ENCODE data around the gene SPPL2B.

Gene SPPL2B

GRCh38 chr19:2333807-2334211 lies 5.3 kb downstream of the SPPL2B start:
- no peak for DNase-seq (ENCODE audit: low spot score in 2 of 2)
- peaks cover 7% of the 10 kb centered on the region for H3K4me1 ChIP-seq

GRCh38 chr19:2334426-2334825 lies 5.9 kb downstream of the SPPL2B start:
- peaks cover 7% of the 10 kb centered on the region for H3K4me1 ChIP-seq
- H3K36me3 ChIP-seq (replicated peaks) = no peaks in the 10 kb centered on the region; the same call in 1 of the 2 replicates
- no peaks in the 10 kb centered on the region for H3K9me3 ChIP-seq
- no peaks in the 10 kb centered on the region for H3K27me3 ChIP-seq (ENCODE audit: low read depth)
- no peak for DNase-seq (ENCODE audit: low spot score in 2 of 2)
- H3K4me3 ChIP-seq = no peak overlapping the region
- in situ Hi-C loops (cut with MboI; ENCODE audit: low sequenced_read_pairs) = no loop called here

More at GRCh38 chr19:2333807-2334211, 5.3 kb downstream of the SPPL2B start:
- Histone ChIP-seq H3K9me3 (no peaks in the 10 kb centered on the region), H3K4me3 (no peak overlapping the region), H3K27me3 (ENCODE audit: low read depth) (no peaks in the 10 kb centered on the region), H3K36me3 (replicated peaks) (peaks cover under 1% of the 10 kb centered on the region)
- in situ Hi-C loops (cut with MboI; ENCODE audit: low sequenced_read_pairs) = no loop called here

- Histone ChIP-seq H3K9me3 (no peaks in the 10 kb centered on the region), H3K4me3 (no peak overlapping the region), H3K36me3 (replicated peaks) (peaks cover 3% of the 10 kb centered on the region), H3K4me1 (peaks cover 3% of the 10 kb centered on the region; the same call in 1 of the 2 replicates), H3K27me3 (ENCODE audit: low read depth) (no peaks in the 10 kb centered on the region)
- in situ Hi-C loops (cut with MboI; ENCODE audit: low sequenced_read_pairs) = no loop called here
- DNase-seq (ENCODE audit: low spot score in 2 of 2) = peak in 1 of 2 experiments; percentile 54
These were observed 6.7 kb downstream of the SPPL2B start for GRCh38 chr19:2334986-2335846.

- in situ Hi-C loops (cut with MboI; ENCODE audit: low sequenced_read_pairs) = no loop called here
- Histone ChIP-seq H3K4me1 (peaks cover 3% of the 10 kb centered on the region; the same call in 1 of the 2 replicates), H3K27me3 (ENCODE audit: low read depth) (no peaks in the 10 kb centered on the region), H3K36me3 (replicated peaks) (peaks cover 5% of the 10 kb centered on the region), H3K9me3 (no peaks in the 10 kb centered on the region), H3K4me3 (no peak overlapping the region)
- DNase-seq (ENCODE audit: low spot score in 2 of 2) = no peak
These were observed 7.4 kb downstream of the SPPL2B start for GRCh38 chr19:2335848-2336247.

- no peaks in the 10 kb centered on the region for H3K27me3 ChIP-seq (ENCODE audit: low read depth)
- no peaks in the 10 kb centered on the region for H3K9me3 ChIP-seq
- no peak for DNase-seq (ENCODE audit: low spot score in 2 of 2)
- peaks cover 12% of the 10 kb centered on the region for H3K36me3 ChIP-seq (replicated peaks)
- in situ Hi-C loops (cut with MboI; ENCODE audit: low sequenced_read_pairs) = no loop called here
- no peak overlapping the region for H3K4me3 ChIP-seq
- H3K4me1 ChIP-seq = no peaks in the 10 kb centered on the region
These were observed 8.2 kb downstream of the SPPL2B start for GRCh38 chr19:2336528-2337328.

GRCh38 chr19:2337329-2337707 lies 8.8 kb downstream of the SPPL2B start:
- H3K36me3 ChIP-seq (replicated peaks) = peaks cover 12% of the 10 kb centered on the region
- H3K4me1 ChIP-seq = no peaks in the 10 kb centered on the region
- H3K9me3 ChIP-seq = no peaks in the 10 kb centered on the region
- in situ Hi-C loops (cut with MboI; ENCODE audit: low sequenced_read_pairs) = no loop called here
- peak in 1 of 2 experiments; percentile 55 for DNase-seq (ENCODE audit: low spot score in 2 of 2)
- no peak overlapping the region for H3K4me3 ChIP-seq
- H3K27me3 ChIP-seq (ENCODE audit: low read depth) = no peaks in the 10 kb centered on the region

GRCh38 chr19:2338055-2338615 lies 9.7 kb downstream of the SPPL2B start:
- Histone ChIP-seq H3K4me3 (no peak overlapping the region), H3K9me3 (no peaks in the 10 kb centered on the region), H3K27me3 (ENCODE audit: low read depth) (no peaks in the 10 kb centered on the region), H3K36me3 (replicated peaks) (peaks cover 12% of the 10 kb centered on the region), H3K4me1 (no peaks in the 10 kb centered on the region)
- in situ Hi-C loops (cut with MboI; ENCODE audit: low sequenced_read_pairs) = no loop called here
- no peak for DNase-seq (ENCODE audit: low spot score in 2 of 2)

- H3K4me1 ChIP-seq = no peaks in the 10 kb centered on the region
- no peaks in the 10 kb centered on the region for H3K27me3 ChIP-seq (ENCODE audit: low read depth)
- in situ Hi-C loops (cut with MboI; ENCODE audit: low sequenced_read_pairs) = no loop called here
- no peaks in the 10 kb centered on the region for H3K9me3 ChIP-seq
- no peak for DNase-seq (ENCODE audit: low spot score in 2 of 2)
- H3K4me3 ChIP-seq = no peak overlapping the region
- peaks cover 12% of the 10 kb centered on the region for H3K36me3 ChIP-seq (replicated peaks)
These were observed 10.5 kb downstream of the SPPL2B start for GRCh38 chr19:2338751-2339643.

GRCh38 chr19:2339644-2340310 lies 11.3 kb downstream of the SPPL2B start:
- DNase-seq (ENCODE audit: low spot score in 2 of 2) = no peak
- H3K4me3 ChIP-seq = no peak overlapping the region
- no peaks in the 10 kb centered on the region for H3K9me3 ChIP-seq
- H3K27me3 ChIP-seq (ENCODE audit: low read depth) = no peaks in the 10 kb centered on the region
- peaks cover 14% of the 10 kb centered on the region for H3K36me3 ChIP-seq (replicated peaks)
- in situ Hi-C loops (cut with MboI; ENCODE audit: low sequenced_read_pairs) = no loop called here
- H3K4me1 ChIP-seq = no peaks in the 10 kb centered on the region

GRCh38 chr19:2340496-2341243 lies 12.2 kb downstream of the SPPL2B start:
- no peaks in the 10 kb centered on the region for H3K9me3 ChIP-seq
- no peak for DNase-seq (ENCODE audit: low spot score in 2 of 2)
- H3K27me3 ChIP-seq (ENCODE audit: low read depth) = no peaks in the 10 kb centered on the region
- peaks cover 14% of the 10 kb centered on the region for H3K36me3 ChIP-seq (replicated peaks)
- H3K4me1 ChIP-seq = no peaks in the 10 kb centered on the region
- in situ Hi-C loops (cut with MboI; ENCODE audit: low sequenced_read_pairs) = no loop called here
- no peak overlapping the region for H3K4me3 ChIP-seq

- no peak for DNase-seq (ENCODE audit: low spot score in 2 of 2)
- Histone ChIP-seq H3K36me3 (replicated peaks) (peaks cover 16% of the 10 kb centered on the region), H3K4me1 (no peaks in the 10 kb centered on the region), H3K4me3 (no peak overlapping the region), H3K27me3 (ENCODE audit: low read depth) (no peaks in the 10 kb centered on the region), H3K9me3 (no peaks in the 10 kb centered on the region)
- in situ Hi-C loops (cut with MboI; ENCODE audit: low sequenced_read_pairs) = no loop called here
These were observed 12.8 kb downstream of the SPPL2B start for GRCh38 chr19:2341244-2341751.

- Histone ChIP-seq H3K4me3 (no peak overlapping the region), H3K36me3 (replicated peaks) (peaks cover 17% of the 10 kb centered on the region), H3K9me3 (no peaks in the 10 kb centered on the region), H3K4me1 (no peaks in the 10 kb centered on the region), H3K27me3 (ENCODE audit: low read depth) (no peaks in the 10 kb centered on the region)
- no peak for DNase-seq (ENCODE audit: low spot score in 2 of 2)
- in situ Hi-C loops (cut with MboI; ENCODE audit: low sequenced_read_pairs) = no loop called here
These were observed 13.5 kb downstream of the SPPL2B start for GRCh38 chr19:2341982-2342381.

Measured in HAP-1 (cell line).